GM12801 (cell line): Measurements from ENCODE around the gene ARID5A.

Source experiments
- TF ChIP-seq, protein P1 (sequence below): IDR thresholded peaks from one replicate; pipeline ENCODE4 v1.5.1; 2011; ENCODE audit warnings: control low read depth; ENCODE audit not compliant: insufficient read length; ENCODE audit errors: extremely low read depth

The ARID5A gene

GRCh38 chr2:96565111-96565510 lies 28.6 kb downstream of the ARID5A start:
- TF ChIP-seq, protein P1, sequence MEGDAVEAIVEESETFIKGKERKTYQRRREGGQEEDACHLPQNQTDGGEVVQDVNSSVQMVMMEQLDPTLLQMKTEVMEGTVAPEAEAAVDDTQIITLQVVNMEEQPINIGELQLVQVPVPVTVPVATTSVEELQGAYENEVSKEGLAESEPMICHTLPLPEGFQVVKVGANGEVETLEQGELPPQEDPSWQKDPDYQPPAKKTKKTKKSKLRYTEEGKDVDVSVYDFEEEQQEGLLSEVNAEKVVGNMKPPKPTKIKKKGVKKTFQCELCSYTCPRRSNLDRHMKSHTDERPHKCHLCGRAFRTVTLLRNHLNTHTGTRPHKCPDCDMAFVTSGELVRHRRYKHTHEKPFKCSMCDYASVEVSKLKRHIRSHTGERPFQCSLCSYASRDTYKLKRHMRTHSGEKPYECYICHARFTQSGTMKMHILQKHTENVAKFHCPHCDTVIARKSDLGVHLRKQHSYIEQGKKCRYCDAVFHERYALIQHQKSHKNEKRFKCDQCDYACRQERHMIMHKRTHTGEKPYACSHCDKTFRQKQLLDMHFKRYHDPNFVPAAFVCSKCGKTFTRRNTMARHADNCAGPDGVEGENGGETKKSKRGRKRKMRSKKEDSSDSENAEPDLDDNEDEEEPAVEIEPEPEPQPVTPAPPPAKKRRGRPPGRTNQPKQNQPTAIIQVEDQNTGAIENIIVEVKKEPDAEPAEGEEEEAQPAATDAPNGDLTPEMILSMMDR = no peak

DNA sequence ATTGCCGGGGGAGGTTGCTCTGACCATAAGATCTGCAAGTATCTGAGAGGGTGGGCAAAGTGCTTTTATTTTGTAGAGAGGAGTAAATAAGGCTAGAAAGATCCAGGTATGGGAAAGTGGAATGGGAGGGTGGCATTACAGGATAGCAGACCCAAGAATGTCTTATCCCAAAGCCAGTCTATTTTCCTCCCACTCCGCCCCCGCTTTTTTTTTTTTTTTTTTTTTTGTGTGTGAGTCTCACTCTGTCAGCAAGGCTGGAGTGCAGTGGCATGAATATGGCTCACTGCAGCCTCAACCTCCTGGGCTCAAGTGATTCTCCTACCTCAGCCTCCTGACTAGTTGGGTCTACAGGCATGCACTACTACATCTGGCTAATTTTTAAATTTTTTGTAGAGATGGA lies 31.5 kb downstream of the ARID5A start:
- TF ChIP-seq, protein P1 = no peak

- TF ChIP-seq, protein P1 = no peak
These were observed 37.8 kb downstream of the ARID5A start for GRCh38 chr2:96574364-96574763.

GRCh38 chr2:96575785-96576456 lies 39.4 kb downstream of the ARID5A start:
- TF ChIP-seq, protein P1 = no peak

GRCh38 chr2:96577501-96577900 lies 40.9 kb downstream of the ARID5A start:
- TF ChIP-seq, protein P1 = no peak

DNA sequence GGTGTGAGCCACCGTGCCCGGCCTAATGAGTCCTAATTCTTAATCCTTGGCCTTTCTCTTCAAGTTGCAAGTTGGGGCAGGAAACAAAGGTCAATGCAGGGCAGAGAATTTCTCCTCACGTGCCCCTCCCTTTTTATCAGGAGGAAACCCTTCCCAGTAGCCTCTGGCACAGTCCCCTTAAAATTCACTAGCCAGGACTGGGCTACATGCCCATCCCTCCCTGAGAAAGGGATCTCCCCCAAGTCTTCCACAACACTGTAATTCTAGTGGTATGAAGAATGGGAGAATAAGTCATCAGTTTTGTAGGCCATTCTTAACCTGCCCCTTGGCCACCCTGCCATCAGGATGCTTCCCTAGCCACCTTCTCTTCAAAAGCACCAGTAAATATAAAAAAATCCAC lies 42.2 kb downstream of the ARID5A start:
- TF ChIP-seq, protein P1 = no peak

- TF ChIP-seq, protein P1 = no peak
These were observed 42.9 kb downstream of the ARID5A start for GRCh38 chr2:96579422-96579821.
